K562 (cell line): ENCODE data around the gene PTPN9. TPM values are rescaled to one million over a fixed set of nuclear protein-coding genes. Genes with fewer than 3 reads are reported as not detected.

Source experiments
- CCAR2 ChIP-seq: fragments of 200-400 bp; formaldehyde crosslinking; IDR thresholded peaks from 2 replicates; pipeline ENCODE4 v1.6.1; 2017; ENCODE audit warnings: mild to moderate bottlenecking, low read depth, low read length
- DACH1 ChIP-seq: fragments of 450-650 bp; IDR thresholded peaks from 2 replicates; pipeline ENCODE4 v1.6.1; 2018; ENCODE audit not compliant: partially characterized antibody
- ZNF274 ChIP-seq: IDR thresholded peaks from 2 replicates; pipeline ENCODE4 v1.6.1; 2011; ENCODE audit warnings: low read depth, mild to moderate bottlenecking, low read length, moderate library complexity, borderline replicate concordance
- ZNF318 ChIP-seq, 2 experiments: fragments of 450-650 bp; IDR thresholded peaks; 2 replicates each; pipeline ENCODE4 v1.6.1; 2016; ENCODE audit warnings: mild to moderate bottlenecking in 2 of 2, borderline replicate concordance in 1 of 2, low read depth in 1 of 2, moderate library complexity in 1 of 2
- polyA plus RNA-seq, 8 experiments: library from polyadenylated mRNA; depleted of rRNA in 4 of 8; stranded (reverse) in 5 of 8; unstranded in 3 of 8; fragments of >200 nt; fragmentation: Nextera tagmentation in 2 of 8; fragmentation: Illumina TruSeq in 1 of 8; extraction: Ambion mirVana in 2 of 8; extraction: Trizol in 1 of 8; gene quantifications; 2 replicates each; pipeline versions ENCODE4 v1.2.1 to v1.2.3, GENCODE V29; 2011 to 2014; ENCODE audit warnings: inconsistent platforms in 1 of 8, missing spikeins in 1 of 8
- total RNA-seq, 7 experiments: library from RNA; depleted of rRNA in 6 of 7; stranded (reverse); fragments of >200 nt in 6 of 7; fragmentation: Illumina TruSeq in 2 of 7; extraction: Trizol in 2 of 7; gene quantifications; 2 replicates each; pipeline versions ENCODE4 v1.2.1 to v1.2.3, GENCODE V29; 2011 to 2021; ENCODE audit warnings: low replicate concordance in 1 of 7
- TF ChIP-seq, protein P1 (sequence below): fragments of 450-650 bp; IDR thresholded peaks from 2 replicates; pipeline ENCODE4 v1.6.1; 2016; ENCODE audit warnings: mild to moderate bottlenecking, moderate library complexity

Gene PTPN9
- total and polyA plus RNA-seq, 9 of the 15 experiments (the other 6 are each of a cell fraction or from before 2014, with no cell fraction given), result 5.0 to 24.0 (median 14.2) TPM

- TF ChIP-seq, protein P1, sequence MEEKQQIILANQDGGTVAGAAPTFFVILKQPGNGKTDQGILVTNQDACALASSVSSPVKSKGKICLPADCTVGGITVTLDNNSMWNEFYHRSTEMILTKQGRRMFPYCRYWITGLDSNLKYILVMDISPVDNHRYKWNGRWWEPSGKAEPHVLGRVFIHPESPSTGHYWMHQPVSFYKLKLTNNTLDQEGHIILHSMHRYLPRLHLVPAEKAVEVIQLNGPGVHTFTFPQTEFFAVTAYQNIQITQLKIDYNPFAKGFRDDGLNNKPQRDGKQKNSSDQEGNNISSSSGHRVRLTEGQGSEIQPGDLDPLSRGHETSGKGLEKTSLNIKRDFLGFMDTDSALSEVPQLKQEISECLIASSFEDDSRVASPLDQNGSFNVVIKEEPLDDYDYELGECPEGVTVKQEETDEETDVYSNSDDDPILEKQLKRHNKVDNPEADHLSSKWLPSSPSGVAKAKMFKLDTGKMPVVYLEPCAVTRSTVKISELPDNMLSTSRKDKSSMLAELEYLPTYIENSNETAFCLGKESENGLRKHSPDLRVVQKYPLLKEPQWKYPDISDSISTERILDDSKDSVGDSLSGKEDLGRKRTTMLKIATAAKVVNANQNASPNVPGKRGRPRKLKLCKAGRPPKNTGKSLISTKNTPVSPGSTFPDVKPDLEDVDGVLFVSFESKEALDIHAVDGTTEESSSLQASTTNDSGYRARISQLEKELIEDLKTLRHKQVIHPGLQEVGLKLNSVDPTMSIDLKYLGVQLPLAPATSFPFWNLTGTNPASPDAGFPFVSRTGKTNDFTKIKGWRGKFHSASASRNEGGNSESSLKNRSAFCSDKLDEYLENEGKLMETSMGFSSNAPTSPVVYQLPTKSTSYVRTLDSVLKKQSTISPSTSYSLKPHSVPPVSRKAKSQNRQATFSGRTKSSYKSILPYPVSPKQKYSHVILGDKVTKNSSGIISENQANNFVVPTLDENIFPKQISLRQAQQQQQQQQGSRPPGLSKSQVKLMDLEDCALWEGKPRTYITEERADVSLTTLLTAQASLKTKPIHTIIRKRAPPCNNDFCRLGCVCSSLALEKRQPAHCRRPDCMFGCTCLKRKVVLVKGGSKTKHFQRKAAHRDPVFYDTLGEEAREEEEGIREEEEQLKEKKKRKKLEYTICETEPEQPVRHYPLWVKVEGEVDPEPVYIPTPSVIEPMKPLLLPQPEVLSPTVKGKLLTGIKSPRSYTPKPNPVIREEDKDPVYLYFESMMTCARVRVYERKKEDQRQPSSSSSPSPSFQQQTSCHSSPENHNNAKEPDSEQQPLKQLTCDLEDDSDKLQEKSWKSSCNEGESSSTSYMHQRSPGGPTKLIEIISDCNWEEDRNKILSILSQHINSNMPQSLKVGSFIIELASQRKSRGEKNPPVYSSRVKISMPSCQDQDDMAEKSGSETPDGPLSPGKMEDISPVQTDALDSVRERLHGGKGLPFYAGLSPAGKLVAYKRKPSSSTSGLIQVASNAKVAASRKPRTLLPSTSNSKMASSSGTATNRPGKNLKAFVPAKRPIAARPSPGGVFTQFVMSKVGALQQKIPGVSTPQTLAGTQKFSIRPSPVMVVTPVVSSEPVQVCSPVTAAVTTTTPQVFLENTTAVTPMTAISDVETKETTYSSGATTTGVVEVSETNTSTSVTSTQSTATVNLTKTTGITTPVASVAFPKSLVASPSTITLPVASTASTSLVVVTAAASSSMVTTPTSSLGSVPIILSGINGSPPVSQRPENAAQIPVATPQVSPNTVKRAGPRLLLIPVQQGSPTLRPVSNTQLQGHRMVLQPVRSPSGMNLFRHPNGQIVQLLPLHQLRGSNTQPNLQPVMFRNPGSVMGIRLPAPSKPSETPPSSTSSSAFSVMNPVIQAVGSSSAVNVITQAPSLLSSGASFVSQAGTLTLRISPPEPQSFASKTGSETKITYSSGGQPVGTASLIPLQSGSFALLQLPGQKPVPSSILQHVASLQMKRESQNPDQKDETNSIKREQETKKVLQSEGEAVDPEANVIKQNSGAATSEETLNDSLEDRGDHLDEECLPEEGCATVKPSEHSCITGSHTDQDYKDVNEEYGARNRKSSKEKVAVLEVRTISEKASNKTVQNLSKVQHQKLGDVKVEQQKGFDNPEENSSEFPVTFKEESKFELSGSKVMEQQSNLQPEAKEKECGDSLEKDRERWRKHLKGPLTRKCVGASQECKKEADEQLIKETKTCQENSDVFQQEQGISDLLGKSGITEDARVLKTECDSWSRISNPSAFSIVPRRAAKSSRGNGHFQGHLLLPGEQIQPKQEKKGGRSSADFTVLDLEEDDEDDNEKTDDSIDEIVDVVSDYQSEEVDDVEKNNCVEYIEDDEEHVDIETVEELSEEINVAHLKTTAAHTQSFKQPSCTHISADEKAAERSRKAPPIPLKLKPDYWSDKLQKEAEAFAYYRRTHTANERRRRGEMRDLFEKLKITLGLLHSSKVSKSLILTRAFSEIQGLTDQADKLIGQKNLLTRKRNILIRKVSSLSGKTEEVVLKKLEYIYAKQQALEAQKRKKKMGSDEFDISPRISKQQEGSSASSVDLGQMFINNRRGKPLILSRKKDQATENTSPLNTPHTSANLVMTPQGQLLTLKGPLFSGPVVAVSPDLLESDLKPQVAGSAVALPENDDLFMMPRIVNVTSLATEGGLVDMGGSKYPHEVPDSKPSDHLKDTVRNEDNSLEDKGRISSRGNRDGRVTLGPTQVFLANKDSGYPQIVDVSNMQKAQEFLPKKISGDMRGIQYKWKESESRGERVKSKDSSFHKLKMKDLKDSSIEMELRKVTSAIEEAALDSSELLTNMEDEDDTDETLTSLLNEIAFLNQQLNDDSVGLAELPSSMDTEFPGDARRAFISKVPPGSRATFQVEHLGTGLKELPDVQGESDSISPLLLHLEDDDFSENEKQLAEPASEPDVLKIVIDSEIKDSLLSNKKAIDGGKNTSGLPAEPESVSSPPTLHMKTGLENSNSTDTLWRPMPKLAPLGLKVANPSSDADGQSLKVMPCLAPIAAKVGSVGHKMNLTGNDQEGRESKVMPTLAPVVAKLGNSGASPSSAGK, result no peak
- TF ChIP-seq ZNF274, result no peak
- TF ChIP-seq ZNF318 (IDR thresholded peaks at IDR 0.05; ENCODE audit: borderline replicate concordance in 1 of 2, low read depth in 1 of 2), result no peak
- TF ChIP-seq DACH1, result no peak
- TF ChIP-seq CCAR2, result no peak
These were observed 124.4 kb downstream of the PTPN9 start (continued) for GRCh38 chr15:75454471-75455378.
